GM18951 (cell line): ENCODE measurements around the gene MUC5B.

Experiments used
- POLR2A ChIP-seq: IDR thresholded peaks from 4 replicates; pipeline ENCODE4 v1.6.1; 2011; ENCODE audit warnings: mild to moderate bottlenecking; ENCODE audit not compliant: insufficient read length, insufficient read depth; ENCODE audit errors: extremely low read depth
- in situ Hi-C: fragments of 300-500 bp; cut with MboI; formaldehyde crosslinking; loops from one replicate; pipeline ENCODE4 v1.12.0; 2022; ENCODE audit warnings: low sequenced_read_pairs, mixed read lengths, inconsistent platforms; ENCODE audit not compliant: unreplicated experiment

The MUC5B gene

GRCh38 chr11:1195682-1196515 lies 27.0 kb upstream of the MUC5B start:
- in situ Hi-C loops: no loop called here
- no peak for TF ChIP-seq POLR2A

- no peak for TF ChIP-seq POLR2A
- in situ Hi-C loops: no loop called here
Observed at GRCh38 chr11:1196516-1197391, 26.1 kb upstream of the MUC5B start.

GRCh38 chr11:1197431-1197885 lies 25.4 kb upstream of the MUC5B start:
- in situ Hi-C loops: no loop called here
- no peak for TF ChIP-seq POLR2A

- no peak for TF ChIP-seq POLR2A
- in situ Hi-C loops: no loop called here
Observed at GRCh38 chr11:1197886-1198560, 24.8 kb upstream of the MUC5B start.

GRCh38 chr11:1198561-1199240 lies 24.2 kb upstream of the MUC5B start:
- in situ Hi-C loops: no loop called here
- TF ChIP-seq POLR2A: no peak

GRCh38 chr11:1199241-1199750 lies 23.6 kb upstream of the MUC5B start:
- TF ChIP-seq POLR2A: no peak
- in situ Hi-C loops: no loop called here

GRCh38 chr11:1199751-1200610 lies 22.9 kb upstream of the MUC5B start:
- in situ Hi-C loops: no loop called here
- TF ChIP-seq POLR2A: no peak

GRCh38 chr11:1200611-1201191 lies 22.2 kb upstream of the MUC5B start:
- in situ Hi-C loops: no loop called here
- no peak for TF ChIP-seq POLR2A

GRCh38 chr11:1201395-1202153 lies 21.3 kb upstream of the MUC5B start:
- in situ Hi-C loops: no loop called here

GRCh38 chr11:1202154-1202775 lies 20.6 kb upstream of the MUC5B start:
- in situ Hi-C loops: no loop called here
- TF ChIP-seq POLR2A: no peak

More at GRCh38 chr11:1201395-1202153, 21.3 kb upstream of the MUC5B start:
- TF ChIP-seq POLR2A: no peak
